Loucy (cell line): ENCODE data around the gene F2RL1.
"Not testable (repeated sequence)": the region's sequence is repeated elsewhere in the genome, so short reads cannot be mapped to it uniquely, and the experiment has no call there.

ENCODE experiments used
- CTCF ChIP-seq: fragments of 200-600 bp; sonication (generic); conservative IDR thresholded peaks from 2 replicates; pipeline ENCODE4 v1.5.1; 2014; ENCODE audit warnings: mild to moderate bottlenecking, antibody characterized with exemption, low read length
- EZH2phosphoT487 ChIP-seq: fragments of 200-600 bp; IDR thresholded peaks from 2 replicates; pipeline ENCODE4 v1.6.1; 2018; ENCODE audit warnings: antibody characterized with exemption, mild to moderate bottlenecking, moderate library complexity, borderline replicate concordance

GRCh38 chr5:76826416-76826815, 7.6 kb downstream of the F2RL1 start:
- not testable (repeated sequence) for TF ChIP-seq CTCF, EZH2phosphoT487
